SK-N-MC (cell line): Measurements from ENCODE around the gene CROCC.

ENCODE experiments used
- EZH2 ChIP-seq: fragments of 200-600 bp; sonication (generic); IDR thresholded peaks from one replicate; pipeline ENCODE4 v1.6.1; 2017; ENCODE audit warnings: antibody characterized with exemption
- FOXP2 ChIP-seq: optimal IDR thresholded peaks from 2 replicates; pipeline ENCODE3; 2011; ENCODE audit warnings: mild to moderate bottlenecking, moderate library complexity; ENCODE audit not compliant: insufficient read depth; ENCODE audit errors: extremely low read length, control extremely low read depth
- POLR2AphosphoS5 ChIP-seq: IDR thresholded peaks from 2 replicates; pipeline ENCODE4 v1.6.1; 2012; ENCODE audit warnings: mild to moderate bottlenecking, low read depth, low read length, borderline replicate concordance

GRCh38 chr1:16907870-16908758 lies 13.6 kb upstream of the CROCC start:
- TF ChIP-seq EZH2 = no peak
- no peak for TF ChIP-seq POLR2AphosphoS5
- no peak for TF ChIP-seq FOXP2
